Mesenteric fat pad (tissue), 1 donor: Measurements from ENCODE around the gene SPPL2C. TPM values are rescaled to one million over a fixed set of nuclear protein-coding genes. Genes with fewer than 3 reads are reported as not detected.
"Not testable (repeated sequence)": the region's sequence is repeated elsewhere in the genome, so short reads cannot be mapped to it uniquely, and the experiment has no call there.

Source experiments
- DNase-seq: peaks from one replicate; pipeline ENCODE4 v3.0.0-alpha.2; 2020; ENCODE audit warnings: low spot score
- total RNA-seq: library from RNA; stranded (reverse); fragmentation: NEBNext Ultra II Directional; extraction: Animal tissue kit (Norgen Biotek cat#: 25700); gene quantifications from one replicate; pipeline ENCODE4 v1.2.1, GENCODE V29; 2021
- donor health status: DM: yes; HTN: yes; CAD: no.

Gene SPPL2C
- total RNA-seq, 1 donor from 2014 or later: not detected

- no peak for DNase-seq
These were observed 4.9 kb downstream of the SPPL2C start for GRCh38 chr17:45849536-45849990.

DNA sequence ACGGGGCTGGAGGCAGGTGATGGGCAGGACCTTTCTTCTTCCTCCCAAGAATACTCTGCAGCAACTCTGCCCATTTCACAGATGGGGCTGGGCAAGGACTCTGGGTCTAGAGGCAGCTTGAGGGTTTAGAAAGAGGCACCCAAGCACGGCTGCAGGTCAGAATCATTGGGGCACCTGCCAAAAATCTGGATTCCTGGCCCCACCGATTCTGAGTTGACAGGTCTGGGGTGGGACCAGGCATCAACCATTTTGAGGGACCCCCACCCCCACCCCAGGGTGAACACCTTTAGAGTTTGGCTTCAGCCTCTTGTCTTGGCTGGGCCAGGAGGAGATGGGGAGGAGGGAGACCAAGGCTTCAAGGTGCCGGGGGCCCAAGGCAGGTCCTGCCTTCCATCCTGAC, 5.3 kb downstream of the SPPL2C start:
- DNase-seq: no peak

GRCh38 chr17:45850468-45850867, 5.8 kb downstream of the SPPL2C start:
- DNase-seq: no peak

GRCh38 chr17:45851022-45851421, 6.3 kb downstream of the SPPL2C start:
- no peak for DNase-seq

- no peak for DNase-seq
These were observed 6.8 kb downstream of the SPPL2C start for GRCh38 chr17:45851464-45851863.

- DNase-seq: no peak
These were observed 7.2 kb downstream of the SPPL2C start for GRCh38 chr17:45851873-45852272.

DNA sequence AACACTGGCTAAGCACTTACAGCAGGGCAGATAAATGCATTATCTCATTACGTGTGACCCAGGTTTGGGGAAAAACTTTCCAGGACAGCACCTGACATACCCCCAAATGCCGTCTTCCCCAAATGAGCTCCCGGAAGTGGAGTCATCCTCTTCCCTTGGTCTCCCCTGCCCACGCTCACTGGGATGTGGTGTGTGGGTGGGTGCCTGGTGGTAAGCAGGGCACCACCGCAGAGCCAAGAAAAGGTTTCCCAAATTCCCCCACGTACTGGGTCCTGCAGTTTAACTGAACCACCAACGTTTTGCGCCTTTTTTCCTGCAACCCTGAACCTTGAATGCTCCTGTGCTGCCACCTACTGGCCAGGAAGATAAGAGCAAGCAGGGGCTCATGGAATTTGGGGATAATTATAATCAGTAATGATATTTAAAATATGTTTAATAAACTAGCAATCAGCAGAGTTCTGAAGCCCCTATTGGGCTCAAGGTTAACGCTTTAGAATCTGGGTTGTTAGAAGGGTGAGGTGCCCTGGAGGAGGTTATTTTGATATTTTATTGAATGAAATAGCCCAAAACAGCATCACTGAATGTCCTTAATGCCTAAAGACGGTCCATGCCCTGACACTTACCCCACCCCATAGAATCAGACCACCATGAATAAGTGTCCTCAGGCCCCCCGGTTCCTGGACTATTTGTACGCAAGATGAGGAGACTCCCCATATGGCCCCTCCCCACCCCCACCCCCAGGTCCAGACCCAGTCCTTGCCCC, 8.0 kb downstream of the SPPL2C start:
- no peak for DNase-seq

DNA sequence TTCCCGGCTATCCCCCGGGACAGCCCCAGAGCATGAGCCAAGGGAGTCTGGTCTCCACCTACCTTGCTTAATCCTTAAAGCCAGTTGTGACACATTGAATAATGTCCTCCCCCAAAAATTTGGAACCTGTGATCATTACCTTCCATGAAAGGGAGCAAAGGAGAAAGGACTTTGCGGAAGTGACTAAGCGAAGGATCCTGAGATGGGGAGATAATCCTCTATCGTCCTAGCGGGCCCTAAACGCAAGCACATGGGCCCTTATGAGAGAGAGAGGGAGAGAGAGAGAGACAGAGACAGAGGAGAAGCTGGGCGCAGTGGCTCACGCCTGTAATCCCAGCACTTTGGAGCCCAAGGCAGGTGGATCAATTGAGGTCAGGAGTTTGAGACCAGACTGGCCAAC, 9.5 kb downstream of the SPPL2C start:
- no peak for DNase-seq

GRCh38 chr17:45855691-45856336, 11.1 kb downstream of the SPPL2C start:
- no peak for DNase-seq

- DNase-seq: no peak
These were observed 13.5 kb downstream of the SPPL2C start for GRCh38 chr17:45857977-45858708.

DNA sequence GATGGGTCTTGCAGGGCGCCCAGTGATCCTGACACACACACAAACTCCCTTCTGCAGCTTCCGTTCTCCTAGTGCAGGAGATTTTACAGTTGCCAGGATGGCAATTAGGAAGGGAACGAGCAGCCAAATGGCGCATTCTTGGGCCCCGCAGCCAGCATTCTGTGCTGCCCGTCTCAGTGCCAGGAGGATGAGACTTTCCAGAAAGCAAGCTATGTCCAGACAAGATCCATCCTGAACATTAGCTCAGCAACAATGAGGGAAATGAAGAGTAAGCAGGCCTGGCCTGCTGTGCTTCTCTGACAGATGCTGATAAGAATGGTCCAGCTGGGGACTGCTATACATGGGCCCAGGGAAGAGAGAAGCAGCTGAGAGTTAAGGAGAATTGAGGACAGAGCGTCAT, 16.5 kb downstream of the SPPL2C start:
- no peak for DNase-seq

DNA sequence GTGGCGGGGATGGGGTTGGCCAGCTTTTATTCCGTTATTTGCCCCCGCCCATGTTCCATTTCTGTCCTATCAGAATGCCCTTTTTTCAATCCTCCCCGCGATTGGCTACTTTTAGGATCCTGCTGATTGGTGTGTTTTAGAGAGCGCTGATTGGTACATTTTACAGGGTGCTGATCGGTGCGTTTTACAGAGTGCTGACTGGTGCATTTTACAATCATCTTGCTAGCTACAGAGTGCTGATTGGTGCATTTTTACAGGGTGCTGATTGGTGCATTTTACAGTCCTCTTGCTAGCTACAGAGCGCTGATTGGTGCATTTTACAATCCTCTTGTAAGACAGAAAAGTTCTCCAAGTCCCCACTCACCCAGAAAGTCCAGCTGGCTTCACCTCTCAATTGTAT, 17.4 kb downstream of the SPPL2C start:
- DNase-seq: not testable (repeated sequence)

DNA sequence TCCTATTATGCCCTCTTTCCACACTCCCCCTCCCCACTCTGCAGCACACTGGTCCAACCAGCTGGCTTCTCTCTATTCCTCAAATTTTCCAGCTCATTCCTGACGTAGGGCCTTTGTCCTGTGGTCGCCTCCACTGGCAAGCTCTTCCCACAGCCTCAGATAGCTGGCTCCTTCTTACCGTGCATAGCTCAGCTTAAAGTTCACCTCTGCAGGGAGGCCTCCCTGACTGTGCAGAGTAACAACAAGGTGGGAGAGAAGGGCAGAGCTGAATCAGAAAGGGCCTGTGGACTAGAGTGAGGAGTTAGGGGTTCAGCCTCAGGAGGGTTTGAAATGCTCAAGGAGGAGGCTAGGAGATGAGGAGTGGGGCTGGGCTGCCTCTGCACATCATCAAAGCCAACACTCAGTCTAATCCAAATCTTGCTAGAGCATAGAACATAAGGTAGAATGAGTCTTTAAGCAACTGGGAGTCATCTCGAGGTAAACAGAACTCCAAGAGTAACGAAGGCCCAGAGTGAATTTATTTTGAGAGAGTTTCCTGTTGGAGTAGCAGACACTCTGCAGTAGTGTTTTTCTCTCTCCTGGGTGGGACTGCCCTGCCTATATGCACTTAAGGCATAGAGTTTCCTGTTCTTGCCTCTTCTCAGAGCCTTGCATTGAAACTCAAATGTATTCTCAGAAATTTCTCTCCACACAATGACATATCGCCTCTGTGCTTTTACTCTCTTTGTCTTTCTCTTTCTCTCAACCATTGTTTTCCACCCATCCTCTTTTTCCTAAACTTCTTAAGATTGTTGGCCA, 19.4 kb downstream of the SPPL2C start:
- DNase-seq: no peak

GRCh38 chr17:45867171-45867570, 22.5 kb downstream of the SPPL2C start:
- DNase-seq: no peak

DNA sequence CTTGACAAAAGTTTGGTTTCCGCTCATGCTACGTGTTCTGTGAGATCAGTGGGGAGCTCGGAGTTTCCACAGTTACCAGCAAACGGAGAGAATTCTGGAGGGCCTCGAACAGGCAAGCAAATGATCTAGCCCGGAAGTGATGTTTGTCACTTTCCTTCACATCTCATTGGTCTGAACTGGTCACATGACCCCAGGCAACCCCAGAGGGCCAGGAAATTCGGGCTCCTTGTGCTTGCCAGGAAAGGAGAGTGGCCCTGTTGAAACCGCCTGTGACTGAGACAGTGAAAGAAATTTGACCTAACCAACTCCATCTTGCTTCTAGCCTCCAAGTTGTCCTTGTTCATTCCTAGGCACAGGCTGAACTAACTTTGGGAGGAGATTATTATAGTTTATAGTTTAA, 23.0 kb downstream of the SPPL2C start:
- no peak for DNase-seq

GRCh38 chr17:45868276-45868675, 23.6 kb downstream of the SPPL2C start:
- DNase-seq: no peak

GRCh38 chr17:45869676-45870341, 25.1 kb downstream of the SPPL2C start:
- no peak for DNase-seq

- no peak for DNase-seq
These were observed 25.8 kb downstream of the SPPL2C start for GRCh38 chr17:45870342-45870974.

- no peak for DNase-seq
These were observed 27.0 kb downstream of the SPPL2C start for GRCh38 chr17:45871718-45872117.

GRCh38 chr17:45873728-45874127, 29.0 kb downstream of the SPPL2C start:
- DNase-seq: no peak
